SH-SY5Y (cell line): Measurements from ENCODE around the gene KIAA1217.

Source experiments
- GATA2 ChIP-seq: IDR thresholded peaks from 2 replicates; pipeline ENCODE4 v1.6.1; 2011; ENCODE audit warnings: mild to moderate bottlenecking, low read depth, low read length
- GATA3 ChIP-seq: IDR thresholded peaks from 2 replicates; pipeline ENCODE4 v1.6.1; 2011; ENCODE audit warnings: low read depth, mild to moderate bottlenecking, low read length, moderate library complexity

DNA sequence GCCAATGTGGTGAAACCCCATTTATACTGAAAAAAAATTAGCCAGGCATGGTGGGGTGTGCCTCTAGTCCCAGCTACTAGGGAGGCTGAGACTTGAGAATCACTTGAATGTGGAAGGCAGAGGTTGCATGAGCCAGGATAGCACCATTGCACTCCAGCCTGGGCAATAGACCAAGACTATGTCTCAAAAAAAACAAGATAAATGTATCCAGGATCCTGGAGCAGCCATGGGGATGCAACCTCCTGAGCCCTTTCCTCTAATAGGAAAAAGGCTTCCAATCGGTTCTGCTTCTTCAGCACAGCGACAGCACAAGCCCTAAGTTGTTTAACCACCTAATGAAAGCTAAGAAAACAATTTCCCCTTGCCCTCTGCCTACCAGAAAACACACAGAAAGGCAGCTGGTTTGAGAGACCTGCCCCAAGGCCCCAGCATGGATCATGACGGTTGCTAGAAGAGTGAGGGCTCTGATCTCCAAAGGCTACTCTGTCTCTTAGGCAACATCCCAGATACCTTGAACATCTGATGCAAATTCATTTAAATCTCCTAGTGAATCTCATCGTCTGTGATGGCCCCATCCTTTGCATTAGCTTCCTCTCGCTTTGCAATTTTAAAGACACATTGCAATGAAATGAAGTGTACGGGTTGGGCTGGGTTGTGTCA is 294.0 kb downstream of the KIAA1217 start:
- TF ChIP-seq GATA2 (no peak), GATA3 (no peak)
